ENCODE measurements around the gene IL1RAPL1.

The IL1RAPL1 gene

DNA sequence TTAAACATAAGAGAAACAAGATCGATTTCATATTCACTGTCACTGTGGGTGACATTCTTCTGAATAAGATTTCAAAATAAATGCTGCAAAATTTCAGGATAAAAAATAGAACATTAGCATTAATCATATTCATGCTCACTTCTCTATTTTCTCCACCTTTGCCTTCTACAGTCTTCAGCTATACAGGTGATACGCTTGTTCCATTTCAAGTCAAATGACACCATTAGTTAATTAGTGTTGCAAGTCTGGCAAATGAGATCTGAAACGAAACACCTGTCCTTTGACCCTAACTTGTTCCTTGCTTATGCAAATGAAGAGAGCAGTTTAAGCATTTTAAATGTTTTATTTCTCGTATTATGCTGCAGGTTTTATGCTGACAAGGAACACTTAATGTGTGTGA, 960.6 kb downstream of the IL1RAPL1 start:
- no peak for DNase-seq

GRCh38 chrX:29553542-29553941, 966.3 kb downstream of the IL1RAPL1 start:
- DNase-seq = no peak

DNA sequence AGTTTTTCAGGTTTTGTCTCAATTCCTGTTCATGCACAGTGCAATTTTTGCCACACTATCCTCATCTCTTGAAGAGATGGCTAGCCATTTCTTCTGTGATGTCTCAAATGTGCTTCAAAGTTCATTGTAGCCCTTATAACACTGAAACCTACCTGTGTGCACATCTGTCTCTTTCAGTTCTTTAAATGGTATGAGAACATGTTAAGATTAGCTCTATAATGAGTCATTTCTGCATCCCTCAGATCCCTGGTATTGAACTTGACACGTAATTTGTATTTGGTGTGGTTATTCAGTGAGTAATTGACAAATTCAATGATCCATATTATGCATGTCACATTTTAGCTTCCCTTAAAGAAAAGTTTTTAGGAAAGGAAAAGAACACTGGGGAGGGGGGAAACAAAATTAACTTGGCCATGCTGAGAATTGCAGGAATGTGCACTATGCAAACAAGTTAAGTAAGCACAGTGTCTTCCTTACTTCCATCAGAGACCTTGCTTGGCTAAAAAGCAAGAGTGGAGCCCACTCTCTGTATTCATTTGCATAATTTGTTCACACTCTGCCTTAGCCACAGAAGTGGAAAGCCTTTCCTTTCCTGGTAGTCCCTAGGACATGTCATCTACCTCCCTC, 968.3 kb downstream of the IL1RAPL1 start:
- DNase-seq = no peak

DNA sequence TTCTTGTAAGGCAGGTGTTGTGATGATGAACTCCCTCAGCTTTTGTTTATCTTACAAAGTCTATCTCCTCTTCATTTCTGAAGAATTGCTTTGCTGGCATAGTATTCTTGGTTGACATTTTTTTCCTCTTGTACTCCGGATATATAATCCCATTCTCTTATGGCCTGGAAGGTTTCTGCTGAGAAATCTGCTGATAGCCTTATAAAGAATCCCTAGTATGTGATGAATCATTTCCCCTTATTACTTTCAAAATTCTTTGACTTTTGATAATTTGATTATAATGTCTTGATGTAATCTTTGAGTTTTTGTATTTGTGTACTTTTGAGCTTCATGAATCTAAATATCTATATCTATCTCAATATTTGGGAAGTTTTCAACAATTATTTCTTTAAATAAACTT, 972.8 kb downstream of the IL1RAPL1 start:
- no peak for DNase-seq

DNA sequence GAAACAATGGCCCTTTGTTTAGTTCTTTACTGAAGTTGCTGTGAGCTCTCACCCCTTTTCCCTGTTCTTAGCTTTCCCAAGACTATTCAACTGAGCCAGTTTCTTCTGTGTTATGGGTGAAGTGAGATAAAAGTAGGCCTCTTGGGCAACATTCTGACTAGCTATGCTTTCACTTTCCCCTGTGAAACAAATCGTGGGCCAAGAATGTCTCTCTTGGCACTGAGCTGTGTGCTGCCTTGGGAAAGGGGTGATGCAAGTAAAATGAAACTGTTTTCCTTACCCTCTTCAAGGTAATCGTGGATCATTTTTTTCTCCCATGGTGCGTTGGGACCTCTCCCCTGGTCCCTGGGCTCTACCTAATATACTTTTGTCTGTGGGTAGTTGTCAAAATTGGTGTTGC, 974.2 kb downstream of the IL1RAPL1 start:
- no peak for DNase-seq

- DNase-seq = no peak
These were observed 993.3 kb downstream of the IL1RAPL1 start for GRCh38 chrX:29580560-29580959.

DNA sequence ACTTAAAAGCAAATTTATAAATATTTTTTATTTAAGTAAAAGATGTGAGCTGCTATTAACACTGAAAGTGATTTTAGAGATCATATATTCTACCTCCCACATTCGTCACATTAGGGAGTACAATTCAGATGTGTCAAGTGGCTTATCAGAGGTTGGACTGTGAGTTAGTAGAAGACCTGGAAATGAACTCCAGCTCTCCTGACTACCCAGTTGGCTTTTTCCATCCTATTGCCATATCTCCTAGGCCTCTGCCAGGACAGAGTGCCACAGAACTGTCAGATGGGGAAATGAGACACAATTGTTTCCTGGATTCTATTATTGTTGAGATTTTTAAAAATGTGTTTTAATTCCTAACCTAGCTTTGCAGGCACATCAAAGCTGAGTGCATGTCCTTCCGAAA, 994.0 kb downstream of the IL1RAPL1 start:
- no peak for DNase-seq

DNA sequence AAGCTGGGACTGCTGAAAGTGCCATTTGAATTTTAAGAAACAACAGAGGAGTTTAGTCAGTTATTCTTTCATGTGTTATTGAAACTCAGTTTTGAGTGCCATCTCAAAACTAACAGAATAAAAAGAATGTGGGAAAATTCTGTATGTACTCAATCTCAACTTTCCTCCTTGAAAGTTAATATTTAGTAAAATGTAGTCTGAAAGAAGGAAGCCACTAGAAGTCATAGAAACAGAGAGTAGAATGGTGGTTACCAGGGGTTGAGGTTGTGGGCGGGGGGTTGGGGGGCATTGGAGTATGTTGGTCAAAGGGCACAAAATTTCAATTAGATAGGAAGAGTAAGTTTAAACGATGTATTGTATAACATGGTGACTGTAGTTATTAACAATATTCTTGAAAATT, 999.9 kb downstream of the IL1RAPL1 start:
- no peak for DNase-seq

DNA sequence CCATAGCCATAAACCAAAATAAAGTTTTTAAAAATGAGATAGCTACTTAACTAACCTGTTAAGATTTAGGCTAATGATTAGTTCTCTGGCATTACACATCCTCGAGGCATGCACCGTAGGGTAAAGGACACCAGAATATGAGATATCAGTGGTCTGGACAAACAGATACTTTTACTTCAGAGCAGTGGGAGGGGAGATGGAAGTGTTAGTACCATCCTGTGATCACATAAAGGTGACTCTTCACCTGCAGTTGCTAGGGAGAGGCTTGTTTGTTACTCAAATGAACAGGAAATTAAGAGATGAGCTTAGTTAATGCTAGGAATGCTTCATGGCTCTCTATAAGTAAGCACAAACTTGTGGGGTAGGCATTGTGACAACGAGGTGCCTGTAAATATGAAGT, 1003.7 kb downstream of the IL1RAPL1 start:
- no peak for DNase-seq

GRCh38 chrX:29604381-29604780, 1017.1 kb downstream of the IL1RAPL1 start:
- DNase-seq = no peak

GRCh38 chrX:29617276-29617675, 1030.0 kb downstream of the IL1RAPL1 start:
- DNase-seq = no peak

- DNase-seq = no peak
These were observed 1030.5 kb downstream of the IL1RAPL1 start for GRCh38 chrX:29617725-29618124.

GRCh38 chrX:29627833-29628232, 1040.6 kb downstream of the IL1RAPL1 start:
- DNase-seq = no peak

GRCh38 chrX:29634516-29634915, 1047.3 kb downstream of the IL1RAPL1 start:
- DNase-seq = no peak

- no peak for DNase-seq
These were observed 1049.1 kb downstream of the IL1RAPL1 start for GRCh38 chrX:29636331-29636730.

GRCh38 chrX:29640106-29640505, 1052.9 kb downstream of the IL1RAPL1 start:
- DNase-seq = no peak

GRCh38 chrX:29641461-29641860, 1054.2 kb downstream of the IL1RAPL1 start:
- no peak for DNase-seq

- DNase-seq = no peak
These were observed 1055.9 kb downstream of the IL1RAPL1 start for GRCh38 chrX:29643181-29643580.

GRCh38 chrX:29648161-29648560, 1060.9 kb downstream of the IL1RAPL1 start:
- no peak for DNase-seq

- DNase-seq = no peak
These were observed 1065.2 kb downstream of the IL1RAPL1 start for GRCh38 chrX:29652484-29652883.

- no peak for DNase-seq
These were observed 1066.5 kb downstream of the IL1RAPL1 start for GRCh38 chrX:29653721-29654120.

GRCh38 chrX:29659911-29660310, 1072.7 kb downstream of the IL1RAPL1 start:
- DNase-seq = peak in 1 of 2 donors; percentile 0

DNA sequence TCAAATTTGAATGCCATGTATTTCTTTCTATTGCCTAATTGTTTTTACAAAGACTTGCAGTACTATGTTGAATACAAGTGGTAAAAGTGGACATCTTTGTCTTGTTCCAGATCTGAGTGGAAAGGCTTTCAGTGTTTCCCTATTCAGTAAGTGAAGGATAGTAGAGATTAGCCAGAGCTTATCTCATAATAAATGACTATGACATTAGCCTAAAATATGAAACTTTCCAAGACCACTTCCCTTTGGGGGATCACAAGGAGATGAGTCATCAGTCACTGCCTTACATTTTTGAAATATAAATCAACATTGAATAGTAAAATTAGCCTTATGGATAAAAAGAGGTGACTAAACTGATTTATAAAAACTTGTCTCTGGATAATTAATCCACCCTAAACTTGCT, 1074.0 kb downstream of the IL1RAPL1 start:
- DNase-seq = no peak

DNA sequence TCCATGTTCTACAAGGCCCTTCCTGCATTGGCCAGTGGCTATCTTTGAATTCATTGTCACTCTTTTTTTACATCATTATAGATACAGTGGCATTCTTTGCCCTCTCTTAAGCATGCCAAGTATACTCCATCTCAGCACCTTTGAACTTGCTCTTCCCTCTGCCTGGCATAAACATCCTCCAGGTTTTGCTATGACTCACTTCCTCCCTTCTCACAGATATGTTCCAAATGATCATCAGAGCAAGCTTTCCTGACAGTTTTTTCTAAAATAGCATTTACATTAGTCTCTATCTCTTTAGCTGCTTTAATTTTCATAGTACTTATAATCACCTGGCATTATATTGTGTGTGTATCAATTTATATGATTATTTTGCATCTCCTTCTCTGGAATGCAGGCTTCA, 1074.9 kb downstream of the IL1RAPL1 start:
- DNase-seq = no peak

DNA sequence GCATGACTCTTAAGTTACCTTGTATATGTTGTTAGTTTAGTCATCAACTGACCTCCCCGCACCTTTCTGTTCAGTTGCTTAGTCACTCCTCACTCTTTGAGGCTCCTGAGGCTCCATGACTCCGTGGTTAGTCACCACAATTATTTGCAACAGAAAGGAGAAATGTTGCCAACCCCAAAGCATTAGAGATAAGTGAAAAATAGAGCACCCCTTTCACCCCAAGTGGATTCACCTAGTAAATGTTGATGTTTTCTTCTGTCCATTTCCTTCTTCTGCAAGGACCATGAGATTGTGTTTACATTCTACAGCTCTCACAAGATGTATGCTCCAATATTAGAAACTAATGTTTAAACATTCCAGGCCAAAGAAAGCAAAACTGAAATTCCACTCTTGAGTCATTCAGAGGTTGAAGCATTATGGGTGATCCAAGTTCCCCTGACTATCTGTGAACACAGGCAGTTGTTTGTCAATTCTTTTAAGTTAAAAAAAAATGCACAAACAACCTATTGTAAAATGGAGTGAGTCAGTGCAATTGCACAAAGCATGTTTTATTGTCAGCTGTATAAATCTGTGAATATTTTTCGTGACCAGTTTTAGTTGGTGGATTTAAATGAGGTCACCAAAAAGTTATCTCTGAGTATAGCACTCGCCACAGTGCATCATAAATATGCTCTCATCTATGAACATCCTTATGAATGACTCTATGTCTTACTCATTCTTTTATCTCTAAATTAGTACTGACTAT, 1075.7 kb downstream of the IL1RAPL1 start:
- DNase-seq = no peak
